Measurements from ENCODE around the gene RAB13. TPM values are rescaled to one million over a fixed set of nuclear protein-coding genes. Genes with fewer than 3 reads are reported as not detected.

Gene RAB13
- total RNA-seq, 1 experiment from 2014 or later, result 42.3 TPM

- H3K27me3 ChIP-seq (ENCODE audit: low read length), result no peaks in the 10 kb centered on the region
- ATAC-seq (no peak), DNase-seq (no peak)
- no peak overlapping the region for H3K4me2 ChIP-seq (ENCODE audit: low read length)
- no peaks in the 10 kb centered on the region for H3K9me3 ChIP-seq (ENCODE audit: low read length)
- H3K9ac ChIP-seq (ENCODE audit: low read length), result no peak overlapping the region
- no peak for TF ChIP-seq EZH2 (IDR thresholded peaks at IDR 0.05; ENCODE audit: low read length, unreplicated experiment)
- no peak for TF ChIP-seq EZH2phosphoT487 (IDR thresholded peaks at IDR 0.05; ENCODE audit: borderline replicate concordance, low read length)
- no peak for TF ChIP-seq CTCF (conservative IDR thresholded peaks at IDR 0.05; ENCODE audit: low read depth, low read length)
- H3K9me2 ChIP-seq (replicated peaks; ENCODE audit: low read length), result no peaks in the 10 kb centered on the region
- BruUV-seq (replicated peaks), result no TSS peak
- H3F3A ChIP-seq (ENCODE audit: low read length, unreplicated experiment), result no peaks in the 10 kb centered on the region
- no peaks in the 10 kb centered on the region for H4K20me1 ChIP-seq (ENCODE audit: low read length)
- no peak overlapping the region for H2AFZ ChIP-seq (ENCODE audit: low read length)
- CTCF ChIA-PET, result no interaction called here
- no peaks in the 10 kb centered on the region for H3K79me2 ChIP-seq (ENCODE audit: low read length)
- H3K4me1 ChIP-seq (ENCODE audit: insufficient read depth, low read length), result no peaks in the 10 kb centered on the region
- H3K27ac ChIP-seq (ENCODE audit: low read length), result no peak overlapping the region
- peaks cover 12% of the 10 kb centered on the region; the same call in 1 of the 2 replicates for H3K36me3 ChIP-seq (ENCODE audit: low read depth, low read length)
- no peak overlapping the region for H3K4me3 ChIP-seq (ENCODE audit: low read length)
- POLR2A ChIA-PET (ENCODE audit: unreplicated experiment), result no interaction called here
- intact Hi-C loops (cut with micrococcal nuclease), result no loop called here
These were observed 52.2 kb downstream of the RAB13 start for GRCh38 chr1:153933955-153934354.

GRCh38 chr1:153933430-153933829 is 52.7 kb downstream of the RAB13 start:
- Histone ChIP-seq H3F3A (ENCODE audit: low read length, unreplicated experiment) (no peaks in the 10 kb centered on the region), H3K9me2 (replicated peaks; ENCODE audit: low read length) (no peaks in the 10 kb centered on the region), H3K79me2 (ENCODE audit: low read length) (no peaks in the 10 kb centered on the region), H3K9me3 (ENCODE audit: low read length) (no peaks in the 10 kb centered on the region), H3K36me3 (ENCODE audit: low read depth, low read length) (peaks cover 12% of the 10 kb centered on the region; the same call in 1 of the 2 replicates), H3K27me3 (ENCODE audit: low read length) (no peaks in the 10 kb centered on the region), H3K27ac (ENCODE audit: low read length) (no peak overlapping the region), H2AFZ (ENCODE audit: low read length) (no peak overlapping the region), H3K9ac (ENCODE audit: low read length) (no peak overlapping the region), H3K4me2 (ENCODE audit: low read length) (no peak overlapping the region), H3K4me3 (ENCODE audit: low read length) (no peak overlapping the region), H3K4me1 (ENCODE audit: insufficient read depth, low read length) (no peaks in the 10 kb centered on the region), H4K20me1 (ENCODE audit: low read length) (no peaks in the 10 kb centered on the region)
- TF ChIP-seq EZH2phosphoT487 (IDR thresholded peaks at IDR 0.05; ENCODE audit: borderline replicate concordance, low read length) (no peak), CTCF (conservative IDR thresholded peaks at IDR 0.05; ENCODE audit: low read depth, low read length) (no peak), EZH2 (IDR thresholded peaks at IDR 0.05; ENCODE audit: low read length, unreplicated experiment) (no peak)
- ATAC-seq, result no peak
- ChIA-PET CTCF (no interaction called here), POLR2A (ENCODE audit: unreplicated experiment) (no interaction called here)
- DNase-seq, result no peak
- BruUV-seq (replicated peaks), result no TSS peak
- intact Hi-C loops (cut with micrococcal nuclease), result no loop called here

GRCh38 chr1:153932156-153933131 is 53.7 kb downstream of the RAB13 start:
- ChIA-PET CTCF (no interaction called here), POLR2A (ENCODE audit: unreplicated experiment) (no interaction called here)
- intact Hi-C loops (cut with micrococcal nuclease), result no loop called here
- Histone ChIP-seq H3K36me3 (ENCODE audit: low read depth, low read length) (peaks cover 12% of the 10 kb centered on the region; the same call in 1 of the 2 replicates), H3K27ac (ENCODE audit: low read length) (no peak overlapping the region), H3K4me3 (ENCODE audit: low read length) (no peak overlapping the region), H3K9me3 (ENCODE audit: low read length) (no peaks in the 10 kb centered on the region), H3K79me2 (ENCODE audit: low read length) (no peaks in the 10 kb centered on the region), H3K4me2 (ENCODE audit: low read length) (no peak overlapping the region), H3K9me2 (replicated peaks; ENCODE audit: low read length) (no peaks in the 10 kb centered on the region), H3K9ac (ENCODE audit: low read length) (no peak overlapping the region), H3F3A (ENCODE audit: low read length, unreplicated experiment) (no peaks in the 10 kb centered on the region), H3K27me3 (ENCODE audit: low read length) (no peaks in the 10 kb centered on the region), H4K20me1 (ENCODE audit: low read length) (no peaks in the 10 kb centered on the region), H3K4me1 (ENCODE audit: insufficient read depth, low read length) (no peaks in the 10 kb centered on the region), H2AFZ (ENCODE audit: low read length) (no peak overlapping the region)
- no peak for TF ChIP-seq EZH2phosphoT487 (IDR thresholded peaks at IDR 0.05; ENCODE audit: borderline replicate concordance, low read length)
- ATAC-seq (no peak), DNase-seq (no peak)
- BruUV-seq (replicated peaks), result no TSS peak

Small RNA genes within 50 kb of the gene (microRNA-seq; reads per million reads assigned to microRNA genes)
- not detected for gene MIR6737 (ENCODE audit: unreplicated experiment)

Other genes with a start within 250 kb of the RAB13 start
- gene SLC27A3, start 210.9 kb downstream of the RAB13 start, total RNA-seq (2014; rRNA removed), result 6.3 and 9.2 TPM in 2 replicates
- gene GATAD2B, start 63.4 kb downstream of the RAB13 start, total RNA-seq (2014; rRNA removed), result 7.2 and 11.7 TPM in 2 replicates
- 27.3 and 38.0 TPM in 2 replicates for gene DENND4B, start 39.6 kb downstream of the RAB13 start, total RNA-seq (2014; rRNA removed)
- 17.6 and 21.0 TPM in 2 replicates for gene CRTC2, start 27.7 kb downstream of the RAB13 start, total RNA-seq (2014; rRNA removed)
- gene SLC39A1, start 22.8 kb downstream of the RAB13 start, total RNA-seq (2014; rRNA removed), result 201 and 224 TPM in 2 replicates
- gene CREB3L4, start 18.4 kb downstream of the RAB13 start, total RNA-seq (2014; rRNA removed), result 22.9 and 28.7 TPM in 2 replicates
- gene JTB, start 8.7 kb downstream of the RAB13 start, total RNA-seq (2014; rRNA removed), result 377 and 388 TPM in 2 replicates
- 1,964 and 2,544 TPM in 2 replicates for gene RPS27, start 4.4 kb upstream of the RAB13 start, total RNA-seq (2014; rRNA removed)
- gene NUP210L, start 168.7 kb upstream of the RAB13 start, total RNA-seq (2014; rRNA removed), result 0.04 TPM in 1 of 2 replicates, not detected in the other
- gene TPM3, start 205.8 kb upstream of the RAB13 start, total RNA-seq (2014; rRNA removed), result 428 and 524 TPM in 2 replicates
- gene CFAP141, start 220.0 kb upstream of the RAB13 start, total RNA-seq (2014; rRNA removed), result not detected in 2 replicates
- 128 and 193 TPM in 2 replicates for gene UBAP2L, start 234.6 kb upstream of the RAB13 start, total RNA-seq (2014; rRNA removed)

Data from PC-3 (cell line).